Measurements from ENCODE around the gene LBX1.

LBX1 gene, protein sequence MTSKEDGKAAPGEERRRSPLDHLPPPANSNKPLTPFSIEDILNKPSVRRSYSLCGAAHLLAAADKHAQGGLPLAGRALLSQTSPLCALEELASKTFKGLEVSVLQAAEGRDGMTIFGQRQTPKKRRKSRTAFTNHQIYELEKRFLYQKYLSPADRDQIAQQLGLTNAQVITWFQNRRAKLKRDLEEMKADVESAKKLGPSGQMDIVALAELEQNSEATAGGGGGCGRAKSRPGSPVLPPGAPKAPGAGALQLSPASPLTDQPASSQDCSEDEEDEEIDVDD

DNA sequence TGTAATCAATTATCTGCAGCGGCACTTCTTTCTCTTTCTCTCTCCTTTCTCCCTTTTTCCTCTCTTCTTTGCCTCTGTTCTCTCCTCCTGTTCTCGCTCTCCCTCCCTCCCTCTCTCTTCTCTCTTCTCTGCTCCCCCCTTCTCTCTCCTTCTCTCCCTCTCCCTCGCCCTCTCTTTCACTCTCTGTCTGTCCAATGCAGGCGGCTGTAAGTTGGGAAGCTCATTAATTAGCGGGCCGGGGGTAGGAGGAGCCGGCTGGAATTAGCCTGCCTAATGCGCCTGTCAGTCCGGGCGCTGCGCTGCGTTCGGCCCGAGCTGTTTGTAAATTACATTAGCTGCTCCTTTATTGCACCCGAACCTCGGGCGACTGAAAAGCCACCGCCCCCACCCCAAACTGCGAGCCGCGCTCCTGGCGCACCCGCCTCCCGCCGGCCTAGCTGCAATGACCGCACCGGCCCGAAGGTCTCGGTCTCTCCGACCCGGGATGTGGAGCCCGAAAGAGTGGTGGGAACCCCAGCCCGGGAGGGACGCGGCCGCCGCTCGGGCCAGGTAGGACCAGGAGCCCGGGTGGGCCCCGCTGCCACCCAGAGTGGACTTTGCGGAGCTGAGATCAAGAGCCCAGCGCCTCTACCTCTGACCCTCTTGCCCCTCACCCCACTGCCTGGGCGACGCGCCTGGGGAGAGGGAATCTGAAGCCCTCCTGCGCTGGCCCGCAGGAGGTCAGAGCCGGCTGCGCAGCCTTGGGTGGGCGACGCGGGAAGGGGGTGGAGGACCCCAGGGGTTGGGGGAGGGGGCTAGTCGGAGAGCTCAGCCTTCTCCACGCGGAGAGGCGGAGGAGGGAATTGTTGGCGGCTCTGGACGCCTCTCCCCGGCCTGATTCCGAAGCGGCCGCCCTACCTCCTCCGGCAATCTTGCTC lies at the start of gene LBX1:
Gene LBX1, minus strand, starts transcription at position 198 of the 917 bp plus-strand sequence. CDS start 648 bp downstream, outside the sequence.
- no peak within 1 kb of the TSS for H3K4me3 ChIP-seq (ENCODE audit: control insufficient read depth, low read depth, low read length)

DNA sequence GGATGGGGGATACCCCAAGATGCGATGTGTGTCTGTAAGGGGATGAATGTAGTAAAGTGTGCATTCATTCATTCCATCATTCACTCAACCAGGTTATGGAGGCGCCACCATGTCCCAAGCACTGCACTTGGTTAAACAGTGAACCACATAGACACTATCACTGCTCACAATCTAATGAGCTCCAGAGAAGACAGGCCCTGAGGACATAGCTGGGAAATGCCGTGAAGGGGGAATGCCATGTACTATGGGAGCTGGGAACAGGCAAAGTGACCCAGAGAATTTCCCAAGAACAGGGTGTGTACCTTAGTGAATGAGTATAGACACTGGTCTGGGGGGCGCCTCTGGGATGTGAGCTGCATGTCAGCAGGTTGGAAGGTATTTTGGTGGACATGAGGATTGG lies 44.5 kb upstream of the LBX1 start:
- TF ChIP-seq, protein P1, sequence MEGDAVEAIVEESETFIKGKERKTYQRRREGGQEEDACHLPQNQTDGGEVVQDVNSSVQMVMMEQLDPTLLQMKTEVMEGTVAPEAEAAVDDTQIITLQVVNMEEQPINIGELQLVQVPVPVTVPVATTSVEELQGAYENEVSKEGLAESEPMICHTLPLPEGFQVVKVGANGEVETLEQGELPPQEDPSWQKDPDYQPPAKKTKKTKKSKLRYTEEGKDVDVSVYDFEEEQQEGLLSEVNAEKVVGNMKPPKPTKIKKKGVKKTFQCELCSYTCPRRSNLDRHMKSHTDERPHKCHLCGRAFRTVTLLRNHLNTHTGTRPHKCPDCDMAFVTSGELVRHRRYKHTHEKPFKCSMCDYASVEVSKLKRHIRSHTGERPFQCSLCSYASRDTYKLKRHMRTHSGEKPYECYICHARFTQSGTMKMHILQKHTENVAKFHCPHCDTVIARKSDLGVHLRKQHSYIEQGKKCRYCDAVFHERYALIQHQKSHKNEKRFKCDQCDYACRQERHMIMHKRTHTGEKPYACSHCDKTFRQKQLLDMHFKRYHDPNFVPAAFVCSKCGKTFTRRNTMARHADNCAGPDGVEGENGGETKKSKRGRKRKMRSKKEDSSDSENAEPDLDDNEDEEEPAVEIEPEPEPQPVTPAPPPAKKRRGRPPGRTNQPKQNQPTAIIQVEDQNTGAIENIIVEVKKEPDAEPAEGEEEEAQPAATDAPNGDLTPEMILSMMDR (conservative IDR thresholded peaks at IDR 0.05; ENCODE audit: control insufficient read depth, insufficient read depth, low read depth, low read length) = no peak
- H3K4me3 ChIP-seq (ENCODE audit: control insufficient read depth, low read depth, low read length) = no peak overlapping the region
- DNase-seq (ENCODE audit: low read depth) = no peak

More for the DNA sequence above, at the start of gene LBX1:
- TF ChIP-seq, protein P1 (conservative IDR thresholded peaks at IDR 0.05; ENCODE audit: control insufficient read depth, insufficient read depth, low read depth, low read length) = no peak
- no peak for DNase-seq (ENCODE audit: low read depth)

DNA sequence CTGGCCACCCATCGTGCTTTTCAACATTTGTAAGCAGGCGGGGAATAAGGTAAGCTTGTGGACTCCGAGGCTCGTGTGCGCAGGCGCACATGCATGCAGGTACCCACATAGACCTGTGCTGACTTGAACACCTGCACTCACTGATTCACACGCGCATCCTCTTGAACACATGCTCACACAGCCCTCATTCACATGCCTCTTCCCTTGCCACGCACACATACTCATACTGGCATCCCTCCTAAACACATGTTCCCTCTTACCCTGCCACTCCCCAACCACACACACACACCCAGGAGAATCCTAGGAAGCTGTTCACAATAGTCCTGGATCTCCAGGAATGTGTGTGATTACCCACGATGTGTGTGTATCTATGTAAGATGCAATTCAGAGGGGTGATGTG lies 44.1 kb upstream of the LBX1 start:
- H3K4me3 ChIP-seq (ENCODE audit: control insufficient read depth, low read depth, low read length) = no peak overlapping the region
- DNase-seq (ENCODE audit: low read depth) = no peak
- TF ChIP-seq, protein P1 (conservative IDR thresholded peaks at IDR 0.05; ENCODE audit: control insufficient read depth, insufficient read depth, low read depth, low read length) = no peak

DNA sequence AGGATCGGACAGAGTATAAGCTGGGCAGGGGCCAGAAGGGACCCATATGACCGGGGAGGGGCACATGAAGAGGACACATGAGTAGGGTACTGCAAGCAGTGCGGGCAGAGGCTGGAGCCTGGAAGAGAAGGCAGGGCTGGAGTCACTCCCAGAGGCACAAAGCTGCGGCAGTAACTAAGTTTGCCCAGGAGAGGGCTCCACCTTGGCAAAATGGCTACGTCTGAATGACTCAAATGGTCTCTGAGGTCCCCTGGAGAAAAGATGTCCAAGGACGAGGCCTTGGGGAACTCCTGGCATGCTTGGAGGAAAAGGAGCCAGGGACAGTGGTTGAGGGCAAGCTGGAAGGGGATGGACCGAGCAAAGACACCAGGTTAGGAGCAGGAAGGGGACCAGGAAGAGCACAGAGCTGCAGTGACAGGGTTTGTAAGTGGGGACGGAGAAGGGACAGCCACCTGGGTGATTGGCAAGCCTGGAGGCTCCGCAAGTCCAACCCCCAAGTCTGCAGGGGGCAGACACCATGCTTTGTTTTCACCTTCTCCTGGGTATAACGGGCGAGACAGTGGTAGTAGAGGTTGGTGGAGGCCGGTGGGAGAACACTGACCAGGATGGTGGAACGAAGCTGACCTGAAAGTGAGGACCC lies 43.1 kb upstream of the LBX1 start:
- peak; percentile 64 for DNase-seq (ENCODE audit: low read depth)
- TF ChIP-seq, protein P1 (conservative IDR thresholded peaks at IDR 0.05; ENCODE audit: control insufficient read depth, insufficient read depth, low read depth, low read length) = peak; percentile 87
- H3K4me3 ChIP-seq (ENCODE audit: control insufficient read depth, low read depth, low read length) = no peak overlapping the region

DNA sequence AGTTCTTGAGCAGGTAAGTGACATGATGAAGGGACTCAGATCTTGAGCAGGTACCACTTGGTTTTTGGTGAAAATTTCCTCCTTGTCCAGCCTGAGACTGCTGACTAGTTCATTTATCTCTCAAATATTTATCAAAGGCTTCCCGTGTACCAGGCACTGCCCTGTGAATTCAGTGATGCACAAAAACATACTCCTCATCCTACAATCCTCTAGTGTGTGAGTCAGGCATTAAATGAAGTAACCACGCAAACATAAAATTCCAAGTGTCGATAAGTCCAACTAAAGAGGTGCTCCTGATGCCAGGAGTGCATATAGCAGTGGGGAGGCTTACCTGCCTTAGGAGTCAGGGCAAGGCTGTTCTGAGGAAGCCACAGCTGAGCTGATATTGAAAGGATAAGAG lies 41.5 kb upstream of the LBX1 start:
- no peak overlapping the region for H3K4me3 ChIP-seq (ENCODE audit: control insufficient read depth, low read depth, low read length)
- TF ChIP-seq, protein P1 (conservative IDR thresholded peaks at IDR 0.05; ENCODE audit: control insufficient read depth, insufficient read depth, low read depth, low read length) = no peak
- no peak for DNase-seq (ENCODE audit: low read depth)

DNA sequence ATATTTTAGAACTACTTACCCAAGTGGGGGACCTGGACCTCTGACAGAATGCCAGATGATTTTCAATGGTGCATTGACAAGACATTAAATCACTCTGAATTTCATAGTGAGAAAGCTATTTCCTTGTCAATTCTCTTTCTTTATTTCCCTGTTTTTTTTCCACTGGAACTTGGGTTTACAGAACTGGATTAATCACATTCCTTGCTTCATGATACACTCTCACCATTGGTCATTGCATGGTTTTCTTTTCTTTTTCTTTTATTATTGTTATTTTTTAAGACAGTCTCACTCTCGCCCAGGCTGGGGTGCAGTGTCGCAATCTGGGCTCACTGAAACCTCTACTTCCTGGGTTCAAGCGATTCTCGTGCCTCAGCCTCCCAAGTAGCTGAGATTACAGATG lies 38.5 kb upstream of the LBX1 start:
- TF ChIP-seq, protein P1 (conservative IDR thresholded peaks at IDR 0.05; ENCODE audit: control insufficient read depth, insufficient read depth, low read depth, low read length) = no peak
- DNase-seq (ENCODE audit: low read depth) = no peak
- no peak overlapping the region for H3K4me3 ChIP-seq (ENCODE audit: control insufficient read depth, low read depth, low read length)
